Neutrophil (primary cell): ENCODE data around the gene ALG3.

Source experiments
- H3K27ac ChIP-seq: fragments of 200-600 bp; sonication (generic); 2 replicates; pipeline ENCODE4 v1.5.1; 2016; ENCODE audit warnings: mild to moderate bottlenecking, moderate library complexity
- H3K27me3 ChIP-seq: fragments of 200-600 bp; sonication (generic); 2 replicates; pipeline ENCODE4 v1.6.0; 2016; ENCODE audit warnings: mild to moderate bottlenecking
- H3K36me3 ChIP-seq: fragments of 200-600 bp; sonication (generic); 2 replicates; pipeline ENCODE4 v1.5.1; 2017
- H3K4me1 ChIP-seq, 2 experiments: fragments of 200-600 bp in 1 of 2; sonication (generic) in 1 of 2; 1 replicate in 1 of 2; 2 replicates in 1 of 2; pipeline versions ENCODE4 v1.5.1 to v1.6.1; 2013 to 2016; ENCODE audit warnings: low read depth in 1 of 2, low read length in 1 of 2, mild to moderate bottlenecking in 1 of 2, moderate library complexity in 1 of 2; ENCODE audit not compliant: control insufficient read depth in 1 of 2, insufficient read depth in 1 of 2
- H3K4me3 ChIP-seq, 2 experiments: fragments of 200-600 bp in 1 of 2; sonication (generic) in 1 of 2; 1 replicate in 1 of 2; 2 replicates in 1 of 2; pipeline ENCODE4 v1.5.1; 2013 to 2016; ENCODE audit warnings: low read depth in 1 of 2, low read length in 1 of 2, mild to moderate bottlenecking in 1 of 2, moderate library complexity in 1 of 2
- H3K9me3 ChIP-seq: fragments of 200-600 bp; sonication (generic); 2 replicates; pipeline ENCODE4 v1.5.1; 2016
- CTCF ChIP-seq: fragments of 200-600 bp; sonication (generic); IDR thresholded peaks from 2 replicates; pipeline ENCODE4 v1.5.1; 2016; ENCODE audit warnings: antibody characterized with exemption

ALG3 gene

GRCh38 chr3:184223946-184224345 lies 24.8 kb downstream of the ALG3 start:
- TF ChIP-seq CTCF, result no peak
- H3K9me3 ChIP-seq, result no peaks in the 10 kb centered on the region
- no peak overlapping the region for H3K4me3 ChIP-seq
- H3K4me1 ChIP-seq, result no peaks in the 10 kb centered on the region
- H3K27me3 ChIP-seq, result peaks cover 83% of the 10 kb centered on the region
- no peak overlapping the region for H3K27ac ChIP-seq
- H3K36me3 ChIP-seq, result no peaks in the 10 kb centered on the region

GRCh38 chr3:184222521-184222920 lies 26.2 kb downstream of the ALG3 start:
- no peak overlapping the region for H3K27ac ChIP-seq
- H3K27me3 ChIP-seq, result peaks cover 81% of the 10 kb centered on the region
- H3K4me1 ChIP-seq, result no peaks in the 10 kb centered on the region
- H3K9me3 ChIP-seq, result no peaks in the 10 kb centered on the region
- no peaks in the 10 kb centered on the region for H3K36me3 ChIP-seq
- TF ChIP-seq CTCF, result no peak
- no peak overlapping the region for H3K4me3 ChIP-seq

- no peak for TF ChIP-seq CTCF
Measured at GRCh38 chr3:184218814-184219213, 29.9 kb downstream of the ALG3 start.

GRCh38 chr3:184211718-184212117 lies 37.0 kb downstream of the ALG3 start:
- no peak for TF ChIP-seq CTCF
- H3K27me3 ChIP-seq, result peaks cover 62% of the 10 kb centered on the region
- H3K4me3 ChIP-seq, result no peak overlapping the region
- H3K4me1 ChIP-seq, result no peaks in the 10 kb centered on the region
- H3K27ac ChIP-seq, result no peak overlapping the region
- no peaks in the 10 kb centered on the region for H3K36me3 ChIP-seq
- no peaks in the 10 kb centered on the region for H3K9me3 ChIP-seq

More at GRCh38 chr3:184218814-184219213, 29.9 kb downstream of the ALG3 start:
- H3K4me3 ChIP-seq, result no peak overlapping the region
- no peaks in the 10 kb centered on the region for H3K4me1 ChIP-seq
- no peaks in the 10 kb centered on the region for H3K36me3 ChIP-seq
- H3K9me3 ChIP-seq, result no peaks in the 10 kb centered on the region
- H3K27ac ChIP-seq, result no peak overlapping the region
- H3K27me3 ChIP-seq, result peaks cover 69% of the 10 kb centered on the region

- no peaks in the 10 kb centered on the region for H3K9me3 ChIP-seq
- no peak overlapping the region for H3K27ac ChIP-seq
- TF ChIP-seq CTCF, result no peak
Measured at GRCh38 chr3:184211297-184211696, 37.5 kb downstream of the ALG3 start.

More at GRCh38 chr3:184211297-184211696, 37.5 kb downstream of the ALG3 start:
- H3K4me1 ChIP-seq, result no peaks in the 10 kb centered on the region
- H3K4me3 ChIP-seq, result no peak overlapping the region
- peaks cover 66% of the 10 kb centered on the region for H3K27me3 ChIP-seq
- no peaks in the 10 kb centered on the region for H3K36me3 ChIP-seq
